ENCODE measurements around the gene ADSS1.

Gene ADSS1

GRCh38 chr14:104753528-104754212 is 29.6 kb downstream of the ADSS1 start:
- no peak for TF ChIP-seq CTCF (IDR thresholded peaks at IDR 0.05; ENCODE audit: low read depth, low read length, missing control alignments)
- no peak for DNase-seq (ENCODE audit: low read depth)
- H3K4me3 ChIP-seq (ENCODE audit: low read depth, low read length): peak overlapping the region; percentile 70

GRCh38 chr14:104754213-104754851 is 30.3 kb downstream of the ADSS1 start:
- no peak for DNase-seq (ENCODE audit: low read depth)
- TF ChIP-seq CTCF (IDR thresholded peaks at IDR 0.05; ENCODE audit: low read depth, low read length, missing control alignments): no peak
- H3K4me3 ChIP-seq (ENCODE audit: low read depth, low read length): peak overlapping the region; percentile 70

GRCh38 chr14:104755621-104756020 is 31.6 kb downstream of the ADSS1 start:
- TF ChIP-seq CTCF (IDR thresholded peaks at IDR 0.05; ENCODE audit: low read depth, low read length, missing control alignments): no peak
- no peak overlapping the region for H3K4me3 ChIP-seq (ENCODE audit: low read depth, low read length)
- DNase-seq (ENCODE audit: low read depth): no peak

- TF ChIP-seq CTCF (IDR thresholded peaks at IDR 0.05; ENCODE audit: low read depth, low read length, missing control alignments): no peak
- H3K4me3 ChIP-seq (ENCODE audit: low read depth, low read length): no peak overlapping the region
- no peak for DNase-seq (ENCODE audit: low read depth)
Measured at GRCh38 chr14:104756477-104757237, 32.6 kb downstream of the ADSS1 start.

- no peak overlapping the region for H3K4me3 ChIP-seq (ENCODE audit: low read depth, low read length)
- TF ChIP-seq CTCF (IDR thresholded peaks at IDR 0.05; ENCODE audit: low read depth, low read length, missing control alignments): no peak
- no peak for DNase-seq (ENCODE audit: low read depth)
Measured at GRCh38 chr14:104757238-104757585, 33.2 kb downstream of the ADSS1 start.

GRCh38 chr14:104757681-104758392 is 33.8 kb downstream of the ADSS1 start:
- no peak for DNase-seq (ENCODE audit: low read depth)
- TF ChIP-seq CTCF (IDR thresholded peaks at IDR 0.05; ENCODE audit: low read depth, low read length, missing control alignments): no peak
- H3K4me3 ChIP-seq (ENCODE audit: low read depth, low read length): no peak overlapping the region

Data from GM12864 (cell line).